GM12878 (cell line): ENCODE measurements around the gene PLD4.

Source experiments
- ATF7 ChIP-seq: fragments of 450-650 bp; IDR thresholded peaks from 2 replicates; pipeline ENCODE4 v1.6.1; 2016; ENCODE audit warnings: low read depth, mild to moderate bottlenecking
- CREB1 ChIP-seq: IDR thresholded peaks from 2 replicates; pipeline ENCODE4 v1.6.1; 2012; ENCODE audit warnings: low read depth, mild to moderate bottlenecking, inconsistent platforms
- CTCF ChIP-seq, 3 experiments: IDR thresholded peaks in 2 of 3; conservative IDR thresholded peaks in 1 of 3; 2 replicates each; pipeline ENCODE4 v1.5.1; 2011; ENCODE audit warnings: low read depth in 3 of 3, low read length in 3 of 3, mild to moderate bottlenecking in 3 of 3, control low read depth in 2 of 3, moderate library complexity in 2 of 3, inconsistent platforms in 1 of 3, mixed read lengths in 1 of 3; ENCODE audit not compliant: control insufficient read depth in 2 of 3, insufficient read depth in 1 of 3; ENCODE audit errors: extremely low read depth in 1 of 3
- EP300 ChIP-seq, 2 experiments: fragments of 150-350 bp in 1 of 2; IDR thresholded peaks; 2 replicates each; pipeline ENCODE4 v1.6.1; 2011 to 2012; ENCODE audit warnings: low read depth in 2 of 2, low read length in 2 of 2, borderline replicate concordance in 1 of 2, improper control_type of control experiment in 1 of 2, inconsistent platforms in 1 of 2; ENCODE audit not compliant: control insufficient read depth in 1 of 2
- ETV6 ChIP-seq, 2 experiments: fragments of 450-650 bp in 1 of 2; IDR thresholded peaks in 1 of 2; conservative IDR thresholded peaks in 1 of 2; 2 replicates each; pipeline ENCODE4 v1.6.1; 2014; ENCODE audit warnings: antibody characterized with exemption in 1 of 2, borderline replicate concordance in 1 of 2, low read depth in 1 of 2, mild to moderate bottlenecking in 1 of 2, moderate library complexity in 1 of 2
- EZH2 ChIP-seq: IDR thresholded peaks from 2 replicates; pipeline ENCODE4 v1.6.1; 2012; ENCODE audit warnings: low read depth, mild to moderate bottlenecking, control low read depth, inconsistent platforms, low read length, borderline replicate concordance; ENCODE audit not compliant: control insufficient read depth
- FOXM1 ChIP-seq: IDR thresholded peaks from 2 replicates; pipeline ENCODE4 v1.6.1; 2012; ENCODE audit warnings: low read depth, mild to moderate bottlenecking, inconsistent platforms, low read length, moderate library complexity
- MAX ChIP-seq: IDR thresholded peaks from 2 replicates; pipeline ENCODE4 v1.6.1; 2012; ENCODE audit warnings: low read depth, low read length, improper control_type of control experiment
- MYC ChIP-seq: IDR thresholded peaks from 2 replicates; pipeline ENCODE4 v1.6.1; 2011; ENCODE audit warnings: mild to moderate bottlenecking, low read length, moderate library complexity, inconsistent platforms; ENCODE audit not compliant: insufficient read depth, insufficient replicate concordance, insufficient read length, severe bottlenecking
- NFYB ChIP-seq: IDR thresholded peaks from 2 replicates; pipeline ENCODE4 v1.6.1; 2011; ENCODE audit warnings: low read depth, mild to moderate bottlenecking, low read length, improper control_type of control experiment, moderate library complexity; ENCODE audit not compliant: insufficient read depth
- NR2C2 ChIP-seq: IDR thresholded peaks from 2 replicates; pipeline ENCODE4 v1.6.1; 2011; ENCODE audit warnings: borderline replicate concordance, low read depth; ENCODE audit not compliant: control insufficient read depth, insufficient read length
- POLR2A ChIP-seq: IDR thresholded peaks from 2 replicates; pipeline ENCODE4 v1.6.1; 2011; ENCODE audit warnings: low read depth, mild to moderate bottlenecking, low read length
- RAD21 ChIP-seq: IDR thresholded peaks from 2 replicates; pipeline ENCODE4 v1.6.1; 2011; ENCODE audit warnings: mild to moderate bottlenecking, low read depth, low read length, moderate library complexity; ENCODE audit not compliant: insufficient read depth
- STAT1 ChIP-seq: fragments of 450-650 bp; conservative IDR thresholded peaks from 2 replicates; pipeline ENCODE4 v1.6.1; 2014; ENCODE audit warnings: antibody characterized with exemption, mild to moderate bottlenecking

- TF ChIP-seq NFYB (no peak), MYC (no peak), ATF7 (no peak), EP300 (IDR thresholded peaks at IDR 0.05; ENCODE audit: borderline replicate concordance in 1 of 2, control insufficient read depth in 1 of 2, low read depth in 2 of 2, low read length in 2 of 2) (no peak), CTCF (IDR thresholded peaks at IDR 0.05 in 2 of 3, conservative IDR thresholded peaks at IDR 0.05 in 1 of 3; ENCODE audit: control insufficient read depth in 2 of 3, extremely low read depth in 1 of 3, insufficient read depth in 1 of 3, low read depth in 3 of 3, low read length in 3 of 3) (no peak), POLR2A (no peak), FOXM1 (no peak), RAD21 (no peak), CREB1 (no peak), EZH2 (no peak), ETV6 (conservative IDR thresholded peaks at IDR 0.05 in 1 of 2, IDR thresholded peaks at IDR 0.05 in 1 of 2; ENCODE audit: borderline replicate concordance in 1 of 2, low read depth in 1 of 2) (no peak), NR2C2 (no peak), MAX (no peak), STAT1 (no peak)
Observed at GRCh38 chr14:104939666-104940410, 15.2 kb downstream of the PLD4 start.
